Glomerular visceral epithelial cell (primary cell): ENCODE results near the gene IPO8.

Experiments
- DNase-seq: peaks from one replicate; pipeline ENCODE4 v3.0.0-alpha.2; 2016; ENCODE audit errors: extremely low spot score

Gene IPO8

GRCh38 chr12:30695199-30696102 is at the start of gene IPO8:
TSS of gene IPO8 (minus strand) at chr12:30695869. CDS start at chr12:30695647, 222 bp downstream.
- DNase-seq = peak; percentile 92

- DNase-seq = no peak
Observed at GRCh38 chr12:30744321-30744720, 48.7 kb upstream of the IPO8 start.

- DNase-seq = no peak
Observed at GRCh38 chr12:30740274-30740673, 44.6 kb upstream of the IPO8 start.

DNA sequence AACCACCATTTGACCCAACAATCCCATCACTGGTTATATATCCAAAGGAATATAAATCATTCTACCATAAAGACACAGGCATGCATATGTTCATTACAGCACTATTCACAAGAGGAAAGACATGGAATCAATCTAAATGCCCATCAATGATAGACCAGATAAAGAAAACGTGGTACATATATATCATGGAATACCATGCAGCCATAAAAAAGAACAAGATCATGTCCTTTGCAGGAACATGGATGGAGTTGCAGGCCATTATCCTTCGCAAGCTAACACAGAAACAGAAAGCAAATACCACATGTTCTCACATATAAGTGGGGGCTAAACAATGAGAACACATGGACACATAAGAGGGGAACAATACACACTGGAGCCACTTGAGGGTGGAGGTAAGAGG is 43.4 kb upstream of the IPO8 start:
- no peak for DNase-seq

DNA sequence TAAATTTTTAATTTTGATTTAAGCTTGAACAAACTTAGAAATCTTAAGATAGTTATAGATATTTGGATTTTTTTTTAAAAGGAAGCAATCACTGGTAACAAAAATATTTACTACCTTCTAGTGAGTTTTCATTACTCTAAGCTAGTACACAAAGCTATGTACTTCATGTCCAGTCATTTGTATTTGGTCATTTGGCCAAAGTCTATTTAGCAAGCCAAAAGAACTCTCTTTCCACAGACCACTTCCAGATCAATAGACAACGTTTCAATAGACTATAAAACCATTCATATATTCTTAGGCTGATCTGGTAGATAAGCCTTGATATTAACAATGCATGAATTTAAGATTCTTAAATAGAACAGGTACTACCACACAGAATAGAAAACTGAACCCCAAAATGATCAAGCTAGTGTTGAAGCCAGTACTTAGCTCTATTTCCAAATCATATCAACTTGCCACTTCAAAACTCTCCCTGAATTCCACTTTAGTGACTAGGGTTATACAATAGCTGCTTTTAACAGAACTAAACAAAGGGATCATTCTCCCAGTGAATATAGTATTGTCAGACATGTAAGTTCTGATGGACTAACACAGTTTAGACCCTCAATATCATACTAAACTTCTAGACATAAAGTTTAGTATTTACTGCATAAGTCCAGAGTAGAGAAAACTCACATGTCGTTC is 37.4 kb upstream of the IPO8 start:
- DNase-seq = no peak

GRCh38 chr12:30730011-30730410 is 34.3 kb upstream of the IPO8 start:
- no peak for DNase-seq

GRCh38 chr12:30729547-30729946 is 33.9 kb upstream of the IPO8 start:
- DNase-seq = no peak

DNA sequence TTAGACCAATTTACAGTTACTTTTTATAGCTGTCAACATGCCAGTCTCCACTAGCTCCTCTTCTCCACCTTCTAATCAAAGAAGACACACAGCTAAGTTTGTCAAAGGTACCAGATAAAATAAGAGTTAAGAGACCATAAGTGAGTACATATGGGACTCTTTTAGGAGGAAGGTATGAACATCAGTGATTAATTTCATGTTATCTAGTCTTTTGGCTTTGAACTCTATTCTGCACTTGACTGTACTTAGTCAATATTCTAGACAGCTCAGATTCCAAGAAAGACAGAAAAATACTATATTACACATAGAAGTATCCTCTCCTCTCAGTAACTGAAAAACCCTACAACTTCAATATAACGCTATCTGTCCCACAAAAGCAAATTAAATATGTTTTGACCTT is 31.0 kb upstream of the IPO8 start:
- no peak for DNase-seq

- peak; percentile 35 for DNase-seq
Observed at GRCh38 chr12:30725739-30726138, 30.1 kb upstream of the IPO8 start.

DNA sequence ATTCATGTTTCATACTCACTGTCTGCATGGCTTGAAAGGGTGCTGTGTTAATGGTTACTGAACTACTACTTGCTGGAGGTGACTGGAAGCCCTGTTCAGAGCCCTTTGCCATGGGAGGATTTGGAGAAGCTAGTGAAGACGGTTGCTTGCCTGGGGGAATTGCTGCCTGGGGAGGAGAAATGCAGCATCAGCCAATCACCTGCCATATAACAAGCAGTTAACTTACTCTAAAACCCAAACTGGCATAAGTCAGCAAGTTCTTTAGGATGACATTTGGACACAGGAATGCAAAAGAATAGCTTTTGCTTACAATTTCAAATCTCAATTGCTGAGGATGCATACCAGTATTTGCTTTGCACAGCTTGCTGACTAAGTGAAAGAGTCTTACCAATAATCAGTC is 23.4 kb upstream of the IPO8 start:
- peak; percentile 10 for DNase-seq

DNA sequence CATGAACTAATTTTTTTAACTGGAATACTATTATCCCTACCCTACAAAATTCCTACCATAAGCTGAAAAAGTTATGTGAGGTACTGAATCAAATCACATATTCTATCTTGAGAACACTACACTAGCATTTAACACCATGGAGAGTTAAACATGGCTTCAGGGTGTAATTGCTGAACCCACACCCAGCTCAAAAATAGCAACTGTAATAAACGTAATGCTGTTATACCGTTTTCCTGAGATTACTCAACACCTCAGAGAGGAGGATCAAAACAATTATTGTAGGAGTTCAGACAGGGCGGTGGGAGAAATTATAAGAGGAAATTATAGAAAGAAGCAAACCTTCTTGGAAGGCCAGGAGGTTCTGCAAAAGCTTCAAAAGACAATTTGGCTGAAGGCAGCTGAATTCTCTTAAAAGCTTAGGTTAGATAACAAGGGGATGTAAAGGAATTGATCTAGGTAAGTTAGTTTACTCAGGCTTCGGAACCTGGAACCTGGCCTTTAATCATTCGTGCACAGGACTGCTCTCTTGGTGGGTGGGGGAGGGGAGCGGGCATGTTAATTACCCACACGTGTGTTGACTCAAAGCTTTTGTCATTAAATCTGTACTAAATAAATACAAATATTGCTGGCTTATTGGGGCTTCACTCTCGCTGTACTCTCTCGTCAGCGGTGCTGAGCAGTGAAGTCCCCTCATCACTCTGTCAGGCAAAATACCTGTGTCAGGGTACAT is 12.1 kb upstream of the IPO8 start:
- DNase-seq = no peak

DNA sequence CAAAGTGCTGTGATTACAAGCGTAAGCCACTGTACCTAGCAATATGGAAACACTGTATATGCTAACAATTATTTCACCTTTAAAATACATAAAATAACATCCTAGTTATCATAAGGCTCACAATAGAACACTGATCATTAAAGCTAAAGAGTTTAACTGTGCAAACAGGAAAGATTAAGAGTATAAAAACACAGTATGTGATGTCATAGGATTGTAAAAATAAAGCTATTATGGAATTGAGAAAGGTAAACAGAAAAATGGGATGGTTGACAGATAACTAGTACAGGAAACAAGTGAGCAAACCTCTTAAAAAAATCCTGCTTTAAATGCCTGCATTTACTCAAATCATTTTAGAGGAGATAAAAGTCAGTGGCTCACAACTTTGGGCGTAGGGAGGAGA is 10.8 kb upstream of the IPO8 start:
- no peak for DNase-seq

GRCh38 chr12:30701056-30701455 is 5.4 kb upstream of the IPO8 start:
- no peak for DNase-seq

- DNase-seq = no peak
Observed at GRCh38 chr12:30700216-30700900, 4.7 kb upstream of the IPO8 start.

GRCh38 chr12:30698346-30698745 is 2.7 kb upstream of the IPO8 start:
- DNase-seq = no peak

- DNase-seq = no peak
Observed at GRCh38 chr12:30696943-30697342, 1.3 kb upstream of the IPO8 start.

DNA sequence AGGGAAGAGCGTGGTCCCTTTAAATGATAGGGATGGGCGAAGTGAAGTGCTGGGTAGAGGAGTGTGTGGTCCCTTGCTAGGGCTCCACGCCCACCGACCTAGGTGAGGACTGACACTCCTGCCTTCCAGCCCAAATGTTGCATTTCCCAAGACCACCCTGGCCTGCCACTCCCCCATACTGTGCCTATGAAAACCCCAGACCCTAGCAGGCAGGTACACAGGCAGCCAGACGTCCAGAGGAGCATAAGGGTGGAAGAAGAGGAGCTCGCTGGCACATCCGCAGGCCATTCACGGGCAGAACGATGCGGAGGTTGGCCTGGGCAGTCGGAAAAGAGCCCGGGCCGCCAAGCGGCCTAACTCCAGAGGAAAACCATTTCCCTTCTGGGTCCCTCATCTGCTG is 817 bp upstream of the IPO8 start:
- no peak for DNase-seq

- no peak for DNase-seq
Observed at GRCh38 chr12:30696103-30696408, 387 bp upstream of the IPO8 start.

DNA sequence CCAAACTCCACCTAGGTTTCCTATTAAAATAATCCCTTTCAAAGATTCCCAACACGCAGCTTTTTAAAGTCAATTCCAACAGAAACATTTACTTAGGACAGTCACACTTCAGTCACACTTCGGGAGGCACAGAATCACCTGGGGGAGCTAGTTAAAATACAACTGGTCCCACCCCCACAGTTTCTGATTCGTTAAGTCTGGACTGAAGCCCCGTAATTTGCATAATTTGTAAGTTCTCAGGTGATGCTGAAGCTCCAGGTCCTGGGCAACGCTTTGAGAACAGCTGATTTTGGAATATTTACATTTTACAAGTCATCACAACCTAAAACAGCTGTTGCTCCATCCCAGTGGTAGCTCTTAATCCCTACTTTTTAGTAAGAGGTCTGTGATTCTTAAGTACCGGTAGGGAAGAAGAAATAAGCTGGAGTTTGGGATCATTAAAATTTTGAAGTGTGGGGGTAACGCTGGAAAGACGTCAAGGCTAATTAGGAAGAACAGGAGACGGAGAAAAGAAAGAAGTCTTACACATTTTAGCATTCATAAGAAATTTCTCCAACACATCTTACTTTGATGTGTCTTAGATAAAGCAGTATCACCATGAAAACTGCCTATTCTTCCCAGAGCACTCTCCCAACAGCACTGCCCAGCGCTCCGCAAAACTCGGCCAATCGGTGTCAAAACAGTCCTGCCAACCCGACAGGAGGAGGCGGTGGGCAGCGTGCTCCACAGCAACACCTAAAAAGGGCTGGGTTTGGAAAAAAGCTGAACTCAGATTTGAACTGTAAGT is 1.1 kb downstream of the IPO8 start:
- peak; percentile 47 for DNase-seq

DNA sequence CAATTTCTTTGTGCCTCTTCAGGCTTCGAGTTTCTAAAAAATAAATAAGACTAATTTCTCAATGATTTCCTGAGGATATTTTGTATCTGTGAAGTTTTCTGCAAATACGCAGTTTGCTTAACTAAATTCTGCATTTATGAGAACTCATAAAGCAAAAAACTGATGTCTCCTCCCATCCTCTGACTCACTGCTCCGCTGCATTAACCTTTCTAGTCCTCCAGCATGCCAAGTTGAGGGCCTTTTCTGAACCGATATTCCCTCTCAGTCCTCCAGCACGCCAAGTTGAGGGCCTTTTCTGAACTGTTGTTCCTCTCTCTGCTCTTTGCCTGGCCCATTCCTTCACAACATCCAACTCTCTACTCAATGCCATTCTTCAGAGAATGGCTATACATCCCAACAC is 3.2 kb downstream of the IPO8 start:
- no peak for DNase-seq

- DNase-seq = peak; percentile 61
Observed at GRCh38 chr12:30691122-30691879, 4.4 kb downstream of the IPO8 start.
